GM21737 (cell line): ENCODE results near the gene MYH14.

Experiments
- ATAC-seq: cut with Tn5 transposase; IDR thresholded peaks from one replicate; pipeline ENCODE4 v1.9.1; 2021; ENCODE audit warnings: mild to moderate bottlenecking, moderate library complexity; ENCODE audit not compliant: unreplicated experiment

MYH14 gene

GRCh38 chr19:50203281-50204080, at the start of gene MYH14:
Gene MYH14 (plus strand): TSS chr19:50203622. CDS start chr19:50210366, 6,744 bp downstream.
- ATAC-seq, result no peak

GRCh38 chr19:50154529-50154928, 48.9 kb upstream of the MYH14 start:
- no peak for ATAC-seq

GRCh38 chr19:50155520-50156109, 47.8 kb upstream of the MYH14 start:
- no peak for ATAC-seq

- no peak for ATAC-seq
These were observed 44.8 kb upstream of the MYH14 start for GRCh38 chr19:50158577-50158976.

- ATAC-seq, result no peak
These were observed 44.3 kb upstream of the MYH14 start for GRCh38 chr19:50159078-50159477.

GRCh38 chr19:50162988-50163387, 40.4 kb upstream of the MYH14 start, which contains the start of gene IZUMO2:
Gene IZUMO2 (minus strand): TSS chr19:50163281. CDS start chr19:50163194, 87 bp downstream.
- ATAC-seq, result no peak

GRCh38 chr19:50167314-50167721, 36.1 kb upstream of the MYH14 start:
- no peak for ATAC-seq

- no peak for ATAC-seq
These were observed 31.7 kb upstream of the MYH14 start for GRCh38 chr19:50171752-50172151.

GRCh38 chr19:50172726-50173125, 30.7 kb upstream of the MYH14 start:
- ATAC-seq, result no peak

- no peak for ATAC-seq
These were observed 30.3 kb upstream of the MYH14 start for GRCh38 chr19:50173127-50173526.

GRCh38 chr19:50174100-50174793, 29.2 kb upstream of the MYH14 start:
- ATAC-seq, result no peak

- ATAC-seq, result no peak
These were observed 27.5 kb upstream of the MYH14 start for GRCh38 chr19:50175924-50176323.

GRCh38 chr19:50176775-50177174, 26.6 kb upstream of the MYH14 start:
- ATAC-seq, result no peak

- no peak for ATAC-seq
These were observed 25.1 kb upstream of the MYH14 start for GRCh38 chr19:50178320-50178719.

- no peak for ATAC-seq
These were observed 24.4 kb upstream of the MYH14 start for GRCh38 chr19:50178859-50179537.

- ATAC-seq, result no peak
These were observed 22.3 kb upstream of the MYH14 start for GRCh38 chr19:50181121-50181520.

- no peak for ATAC-seq
These were observed 19.2 kb upstream of the MYH14 start for GRCh38 chr19:50184196-50184595.

- ATAC-seq, result no peak
These were observed 15.5 kb upstream of the MYH14 start for GRCh38 chr19:50187937-50188336.

- no peak for ATAC-seq
These were observed 14.1 kb upstream of the MYH14 start for GRCh38 chr19:50189331-50189730.

GRCh38 chr19:50190439-50190891, 13.0 kb upstream of the MYH14 start:
- ATAC-seq, result no peak

GRCh38 chr19:50191216-50191615, 12.2 kb upstream of the MYH14 start:
- ATAC-seq, result no peak
